GM21723 (cell line): ENCODE results near the gene MYG1.
A peak's percentile ranks its signal among the peaks of the same experiment; 100 is the strongest.

Experiments
- ATAC-seq: cut with Tn5 transposase; IDR thresholded peaks from one replicate; pipeline ENCODE4 v1.9.1; 2021; ENCODE audit warnings: mild to moderate bottlenecking, moderate library complexity; ENCODE audit not compliant: unreplicated experiment

MYG1 gene

DNA sequence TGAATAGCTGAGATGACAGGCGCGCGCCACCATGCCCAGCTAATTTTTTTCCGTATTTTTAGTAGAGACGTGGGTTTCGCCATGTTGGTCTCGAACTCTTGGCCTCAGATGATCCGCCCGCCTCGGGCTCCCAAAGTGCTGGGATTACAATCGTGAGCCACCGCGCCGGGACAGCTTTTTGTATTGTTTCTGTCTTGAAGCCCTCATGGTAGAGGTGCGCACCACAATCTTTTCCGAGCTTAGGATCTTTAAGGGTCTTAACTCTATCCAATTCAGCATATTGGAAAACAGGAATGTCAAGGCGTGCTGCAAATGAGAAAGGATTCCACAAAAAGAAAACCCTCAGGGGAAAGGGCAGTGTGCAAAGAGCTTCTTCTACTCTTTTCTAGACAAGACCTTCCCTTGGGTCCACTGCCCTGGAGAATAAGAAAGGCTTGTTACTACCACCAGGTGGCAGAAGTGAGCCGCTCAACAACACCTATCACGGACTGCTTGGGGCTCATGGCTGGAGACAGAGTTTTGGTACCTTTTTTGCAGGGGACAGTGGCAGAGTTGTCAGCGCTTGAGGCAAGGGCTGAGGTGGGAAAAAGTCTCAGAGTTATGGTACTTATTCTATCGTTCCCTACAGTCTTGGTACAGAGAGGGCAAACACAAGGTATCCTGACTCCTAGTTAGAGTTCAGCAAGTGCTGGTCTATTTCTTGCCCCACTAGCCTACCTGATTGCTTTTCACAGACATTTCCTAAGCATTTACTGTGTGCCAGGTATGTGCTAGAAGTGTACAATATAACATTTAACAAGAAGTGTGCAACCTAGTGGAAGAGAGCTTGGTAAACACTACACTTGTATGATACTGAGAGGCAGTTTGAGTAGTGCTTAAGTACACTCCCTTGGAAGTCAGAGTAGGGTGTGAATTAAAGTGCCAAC is 53.1 kb downstream of the MYG1 start:
- ATAC-seq, result peak; percentile 89

DNA sequence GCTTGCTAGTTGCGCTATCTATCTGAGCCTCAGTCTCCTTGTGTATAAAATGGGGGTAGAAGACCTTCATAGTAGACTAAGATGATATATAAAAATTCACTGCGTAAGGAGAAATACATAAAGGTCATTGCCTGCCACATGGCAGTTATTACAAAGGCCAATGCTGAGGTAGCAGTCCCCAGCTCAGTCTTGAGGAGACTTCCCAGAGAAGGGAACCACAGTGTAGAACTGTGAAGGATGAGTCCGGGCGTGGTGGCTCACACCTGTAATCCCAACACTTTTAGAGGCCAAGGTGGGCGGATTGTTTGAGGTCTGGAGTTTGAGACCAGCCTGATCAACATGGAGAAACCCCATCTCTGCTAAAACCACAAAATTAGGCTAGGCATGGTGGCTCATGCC is 53.8 kb downstream of the MYG1 start:
- ATAC-seq, result no peak

DNA sequence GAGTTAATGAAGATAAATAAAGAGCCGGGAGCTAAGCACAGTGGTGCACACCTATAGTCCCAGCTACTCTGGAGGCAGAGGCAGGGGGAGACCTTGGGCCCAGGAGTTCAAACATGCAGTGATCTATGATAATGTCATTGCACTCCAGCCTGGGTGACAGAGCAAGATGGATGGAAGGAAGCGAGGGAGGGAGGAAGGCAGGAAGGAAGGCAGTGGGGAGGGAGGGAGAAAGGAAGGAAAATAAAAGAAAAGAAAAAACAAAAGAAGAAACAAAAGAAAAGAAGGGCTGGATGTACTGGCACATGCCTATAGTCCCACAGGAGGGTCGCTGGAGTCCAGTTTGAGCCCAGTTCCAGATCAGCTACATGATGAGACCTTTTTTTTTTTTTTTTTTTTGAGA is 55.6 kb downstream of the MYG1 start:
- no peak for ATAC-seq
